ENCODE data around the gene HNF4A.

DNA sequence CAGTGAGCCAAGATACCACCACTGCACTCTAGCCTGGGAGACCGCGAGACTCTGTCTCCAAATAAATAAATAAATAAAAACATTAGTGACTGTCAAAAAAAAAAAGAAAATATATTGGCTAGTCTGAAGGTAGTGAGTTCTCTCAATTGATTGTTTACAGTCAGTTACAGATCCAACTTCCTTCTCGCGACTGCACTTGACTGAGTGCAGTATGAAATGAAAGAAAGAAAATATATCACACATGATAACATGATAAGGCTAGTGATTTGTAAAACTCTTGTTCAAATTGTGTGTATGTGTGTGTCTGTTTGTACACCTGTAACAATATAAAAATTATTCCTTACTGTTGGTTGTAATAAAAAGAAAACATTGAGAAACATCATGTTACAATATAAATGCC is 10.8 kb upstream of the HNF4A start:
- no peak for TF ChIP-seq POLR2AphosphoS5 (IDR thresholded peaks at IDR 0.05)
- TF ChIP-seq EP300 (IDR thresholded peaks at IDR 0.05; ENCODE audit: low read depth): no peak
